ENCODE data around the gene DIPK1A.

DNA sequence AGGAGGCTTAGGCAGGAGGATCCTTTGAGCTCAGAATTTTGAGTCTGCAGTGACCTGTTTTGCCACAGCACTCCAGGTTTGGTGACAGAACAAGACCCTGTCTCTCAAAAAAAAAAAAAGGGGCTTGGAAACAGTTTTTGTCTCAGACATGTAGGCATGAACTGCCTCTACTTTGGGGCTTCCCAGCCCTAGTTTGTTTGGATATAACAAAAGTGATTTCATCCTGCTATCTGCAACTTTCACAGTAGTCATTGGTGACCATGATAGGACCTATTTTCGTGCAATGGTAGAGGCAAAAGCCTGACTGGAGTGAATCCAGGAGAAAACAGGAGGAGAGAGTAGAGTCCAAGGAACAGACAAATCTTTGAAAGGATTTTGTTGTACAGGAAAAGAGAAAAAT is 156.0 kb downstream of the DIPK1A start:
- no peak for TF ChIP-seq POLR2A (IDR thresholded peaks at IDR 0.05; ENCODE audit: low read depth, low read length)
- TF ChIP-seq TAF1 (IDR thresholded peaks at IDR 0.05; ENCODE audit: low read depth, low read length): no peak
- no peak for TF ChIP-seq POLR2AphosphoS5 (IDR thresholded peaks at IDR 0.05; ENCODE audit: low read depth, low read length)
